Activated effector memory CD4-positive, alpha-beta T cell treated with anti-CD3 and anti-CD28 coated beads, Interleukin-2, amount 50 U/mL, for 16 hours (primary cell): ENCODE data around the gene TMCO1.
"Not testable (repeated sequence)": the region's sequence is repeated elsewhere in the genome, so short reads cannot be mapped to it uniquely, and the experiment has no call there.

Source experiments
- DNase-seq: peaks from one replicate; pipeline ENCODE4 v3.0.0-alpha.2; 2020

Gene TMCO1

DNA sequence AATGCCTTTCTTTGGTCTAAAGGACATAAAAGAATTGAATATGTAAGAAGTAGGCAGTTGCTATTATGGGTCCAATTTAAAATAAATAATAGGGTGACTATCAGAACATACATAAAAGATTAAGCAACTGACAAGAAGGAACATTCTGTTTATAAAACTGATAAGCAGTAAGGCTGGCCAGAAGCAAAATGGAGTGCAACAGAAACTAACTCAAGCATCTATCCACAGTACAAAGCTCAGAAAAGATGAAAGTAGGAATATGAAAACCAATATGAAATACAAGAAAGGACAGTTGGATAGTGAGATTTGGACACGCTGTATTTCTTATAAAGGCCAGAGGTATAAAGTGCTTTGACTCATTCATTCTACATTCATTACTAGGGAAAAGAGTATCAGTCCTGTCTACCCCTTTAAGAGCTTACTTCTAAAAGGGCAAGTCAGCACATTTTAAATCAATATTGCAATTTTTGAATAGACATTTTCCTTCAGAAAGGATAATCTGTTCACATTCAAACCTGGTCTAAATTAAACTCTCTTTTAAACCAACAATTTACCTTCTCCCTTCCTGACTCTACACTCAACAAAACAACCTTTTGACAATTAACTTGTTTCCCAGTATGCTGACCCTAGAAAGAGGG is 84.7 kb downstream of the TMCO1 start:
- DNase-seq, result no peak

DNA sequence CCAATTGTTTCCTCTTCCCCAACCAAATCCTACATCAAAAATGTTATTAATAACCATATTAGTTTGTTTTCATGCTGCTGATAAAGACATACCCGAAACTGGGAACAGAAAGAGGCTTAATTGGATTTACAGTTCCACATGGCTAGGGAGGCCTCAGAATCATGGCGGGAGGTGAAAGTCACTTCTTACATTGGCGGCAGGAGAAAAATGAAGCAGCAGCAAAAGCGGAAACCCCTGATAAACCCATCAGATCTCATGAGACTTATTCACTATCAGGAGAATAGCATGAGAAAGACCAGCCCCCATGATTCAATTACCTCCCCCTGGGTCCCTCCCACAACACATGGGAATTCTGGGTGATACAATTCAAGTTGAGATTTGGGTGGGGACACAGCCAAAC is 87.9 kb downstream of the TMCO1 start:
- DNase-seq, result not testable (repeated sequence)

- DNase-seq, result no peak
Measured at GRCh38 chr1:165680303-165680702, 88.4 kb downstream of the TMCO1 start.

GRCh38 chr1:165679282-165680036 is 89.2 kb downstream of the TMCO1 start:
- no peak for DNase-seq

DNA sequence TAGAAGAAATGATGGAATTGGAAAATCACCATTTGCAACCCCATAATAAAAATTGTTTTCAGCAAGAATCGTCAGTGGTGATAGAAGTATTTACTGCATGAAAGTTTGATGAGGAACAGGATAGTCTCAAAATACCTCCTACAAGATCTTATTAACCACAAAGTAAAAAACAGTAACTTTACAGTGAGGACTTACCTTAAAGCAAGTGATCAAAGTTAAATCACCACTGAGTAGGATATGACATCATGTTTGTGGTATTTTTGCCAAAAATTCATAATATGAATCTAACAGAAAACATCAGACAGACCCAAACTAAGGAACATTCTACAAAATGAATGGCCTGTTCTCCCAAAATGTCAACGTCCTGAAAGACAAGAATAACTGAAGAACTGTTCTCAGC is 90.2 kb downstream of the TMCO1 start:
- DNase-seq, result no peak
